Stimulated activated CD4-positive, alpha-beta T cell treated with anti-CD3 and anti-CD28 coated beads, Interleukin-1b, Interleukin-23, amount 100 ng/mL, for 1 hour (primary cell): Measurements from ENCODE around the gene JADE1.

ENCODE experiments used
- DNase-seq, 2 donors: peaks; one replicate each; pipeline ENCODE4 v3.0.0-alpha.2; 2020; ENCODE audit warnings: low read depth in 2 of 2

JADE1 gene

GRCh38 chr4:128871948-128872347 lies 62.4 kb downstream of the JADE1 start:
- DNase-seq = no peak

GRCh38 chr4:128876200-128876599 lies 66.7 kb downstream of the JADE1 start:
- DNase-seq = no peak

- DNase-seq = no peak
These were observed 68.4 kb downstream of the JADE1 start for GRCh38 chr4:128877934-128878333.

- no peak for DNase-seq
These were observed 69.8 kb downstream of the JADE1 start for GRCh38 chr4:128879283-128879682.

GRCh38 chr4:128879971-128880370 lies 70.5 kb downstream of the JADE1 start:
- DNase-seq = no peak

GRCh38 chr4:128880662-128881061 lies 71.2 kb downstream of the JADE1 start:
- no peak for DNase-seq

- DNase-seq = no peak
These were observed 95.3 kb downstream of the JADE1 start for GRCh38 chr4:128904821-128905220.

GRCh38 chr4:128906581-128906980 lies 97.1 kb downstream of the JADE1 start:
- no peak for DNase-seq

GRCh38 chr4:128907981-128908380 lies 98.5 kb downstream of the JADE1 start:
- no peak for DNase-seq

- no peak for DNase-seq
These were observed 99.2 kb downstream of the JADE1 start for GRCh38 chr4:128908735-128909134.

GRCh38 chr4:128913228-128913627 lies 103.7 kb downstream of the JADE1 start:
- no peak for DNase-seq

GRCh38 chr4:128915544-128915943 lies 106.0 kb downstream of the JADE1 start:
- DNase-seq = no peak

- no peak for DNase-seq
These were observed 107.3 kb downstream of the JADE1 start for GRCh38 chr4:128916832-128917231.

- DNase-seq = no peak
These were observed 108.3 kb downstream of the JADE1 start for GRCh38 chr4:128917781-128918180.

- DNase-seq = no peak
These were observed 112.5 kb downstream of the JADE1 start for GRCh38 chr4:128921954-128922353.
